H1 (cell line): Measurements from ENCODE around the gene SH2D1A. TPM values are rescaled to one million over a fixed set of nuclear protein-coding genes. Genes with fewer than 3 reads are reported as not detected.

Experiments used
- CTCF ChIA-PET: fragments of 300-600 bp; sonication (Branson Sonifier 250); formaldehyde crosslinking; loops from one replicate; lab custom pipeline; 2021; ENCODE audit not compliant: partially characterized antibody; lab: Charles Lee
- POLR2A ChIA-PET: fragments of 300-600 bp; sonication (Branson Sonifier 250); formaldehyde crosslinking; loops from one replicate; lab custom pipeline; 2021; ENCODE audit warnings: inconsistent platforms; ENCODE audit not compliant: partially characterized antibody; lab: Charles Lee
- DNase-seq, 2 experiments: peaks; one replicate each; pipeline versions ENCODE4 v3.0.0 to v3.0.0-alpha.2; 2010 to 2022; ENCODE audit warnings: low spot score in 2 of 2, low read depth in 1 of 2, mixed read lengths in 1 of 2
- FAIRE-seq: peaks from 2 replicates; lab custom pipeline; 2011; peaks lifted over from hg19 to GRCh38; lab: Jason Lieb, UNC
- H2AFZ ChIP-seq: 2 replicates; pipeline ENCODE4 v1.8.1; 2012; ENCODE audit warnings: low read length, inconsistent platforms
- H2AK5ac ChIP-seq: 2 replicates; pipeline ENCODE4 v1.6.1; 2013; ENCODE audit warnings: low read depth, low read length
- H2BK120ac ChIP-seq: replicated peaks from 2 replicates; pipeline ENCODE3; 2013; ENCODE audit warnings: low read depth, low read length, inconsistent platforms
- H2BK12ac ChIP-seq: 2 replicates; pipeline ENCODE4 v1.6.1; 2013; ENCODE audit warnings: low read depth, low read length
- H2BK15ac ChIP-seq: 2 replicates; pipeline ENCODE4 v1.6.1; 2013; ENCODE audit warnings: low read length
- H2BK20ac ChIP-seq: 2 replicates; pipeline ENCODE4 v1.6.1; 2013; ENCODE audit warnings: low read length
- H2BK5ac ChIP-seq: 2 replicates; pipeline ENCODE4 v1.6.1; 2013; ENCODE audit warnings: low read depth, low read length
- H3K14ac ChIP-seq: 2 replicates; pipeline ENCODE4 v1.6.1; 2013; ENCODE audit warnings: inconsistent platforms; ENCODE audit not compliant: insufficient read length
- H3K18ac ChIP-seq: 2 replicates; pipeline ENCODE4 v1.6.1; 2013; ENCODE audit warnings: low read length; ENCODE audit errors: extremely low read depth
- H3K23ac ChIP-seq: 2 replicates; pipeline ENCODE4 v1.6.1; 2013; ENCODE audit warnings: inconsistent platforms; ENCODE audit not compliant: insufficient read length
- H3K23me2 ChIP-seq: 2 replicates; pipeline ENCODE4 v1.6.1; 2013; ENCODE audit warnings: low read depth, low read length
- H3K27ac ChIP-seq: 2 replicates; pipeline ENCODE4 v1.6.1; 2011; ENCODE audit warnings: low read depth, low read length, inconsistent platforms
- H3K27me3 ChIP-seq, 4 experiments: replicated peaks in 1 of 4; 1 replicate in 1 of 4; 2 replicates in 3 of 4; pipeline versions ENCODE4 v1.6.1 to v1.8.1; 2011 to 2013; ENCODE audit warnings: low read length in 3 of 4, mild to moderate bottlenecking in 3 of 4, inconsistent platforms in 2 of 4, mixed read lengths in 2 of 4, moderate library complexity in 1 of 4; ENCODE audit not compliant: control insufficient read depth in 3 of 4, insufficient read depth in 3 of 4; ENCODE audit errors: extremely low read depth in 1 of 4
- H3K36me3 ChIP-seq, 4 experiments: 2 replicates each; pipeline versions ENCODE4 v1.6.1 to v1.8.1; 2011 to 2013; ENCODE audit warnings: mild to moderate bottlenecking in 4 of 4, low read length in 3 of 4, moderate library complexity in 2 of 4, control low read depth in 1 of 4, inconsistent platforms in 1 of 4; ENCODE audit not compliant: insufficient read depth in 4 of 4, control insufficient read depth in 2 of 4
- H3K4ac ChIP-seq: replicated peaks from 2 replicates; pipeline ENCODE3; 2013; ENCODE audit warnings: low read length, low read depth, mixed read lengths, inconsistent platforms; ENCODE audit not compliant: insufficient read length
- H3K4me1 ChIP-seq, 4 experiments: replicated peaks in 1 of 4; 1 replicate in 1 of 4; 2 replicates in 3 of 4; pipeline versions ENCODE4 v1.6.1 to v1.8.1; 2011 to 2013; ENCODE audit warnings: low read length in 3 of 4, inconsistent platforms in 2 of 4, mixed read lengths in 1 of 4; ENCODE audit not compliant: insufficient read depth in 4 of 4, control insufficient read depth in 3 of 4
- H3K4me2 ChIP-seq, 2 experiments: 2 replicates each; pipeline versions ENCODE4 v1.6.1 to v1.8.1; 2011 to 2013; ENCODE audit warnings: low read depth in 2 of 2, low read length in 2 of 2, control low read depth in 1 of 2, inconsistent platforms in 1 of 2, mild to moderate bottlenecking in 1 of 2; ENCODE audit not compliant: insufficient read depth in 1 of 2
- H3K4me3 ChIP-seq, 4 experiments: fragments of 200-600, 300-600 bp in 1 of 4; sonication (generic), shearing (Covaris generic), sonication (Bioruptor Twin) in 1 of 4; 2 replicates each; pipeline versions ENCODE4 v1.5.1 to v1.8.1; 2011 to 2016; ENCODE audit warnings: low read length in 4 of 4, low read depth in 3 of 4, control low read depth in 2 of 4, inconsistent platforms in 2 of 4, mild to moderate bottlenecking in 2 of 4, mixed read lengths in 1 of 4, moderate library complexity in 1 of 4; ENCODE audit not compliant: insufficient read depth in 2 of 4; ENCODE audit errors: extremely low read depth in 1 of 4
- H3K56ac ChIP-seq: replicated peaks from 2 replicates; pipeline ENCODE3; 2013; ENCODE audit warnings: low read depth, mild to moderate bottlenecking, mixed read lengths, low read length, inconsistent platforms; ENCODE audit not compliant: insufficient read length
- H3K79me1 ChIP-seq: 2 replicates; pipeline ENCODE4 v1.6.1; 2013; ENCODE audit warnings: low read depth, low read length, control low read depth
- H3K79me2 ChIP-seq, 2 experiments: 2 replicates each; pipeline versions ENCODE4 v1.6.1 to v1.8.1; 2012 to 2013; ENCODE audit warnings: low read length in 2 of 2, mild to moderate bottlenecking in 2 of 2, inconsistent platforms in 1 of 2; ENCODE audit not compliant: insufficient read depth in 2 of 2, control insufficient read depth in 1 of 2
- H3K9ac ChIP-seq, 4 experiments: replicated peaks in 1 of 4; 1 replicate in 1 of 4; 2 replicates in 3 of 4; pipeline versions ENCODE4 v1.6.1 to v1.8.1; 2011 to 2013; ENCODE audit warnings: low read depth in 3 of 4, low read length in 3 of 4, control low read depth in 2 of 4, mild to moderate bottlenecking in 2 of 4, moderate library complexity in 2 of 4, inconsistent platforms in 1 of 4; ENCODE audit errors: extremely low read depth in 1 of 4
- H3K9me3 ChIP-seq, 2 experiments: 2 replicates each; pipeline versions ENCODE4 v1.6.1 to v1.8.1; 2012 to 2013; ENCODE audit warnings: mild to moderate bottlenecking in 2 of 2, moderate library complexity in 2 of 2, control low read depth in 1 of 2, inconsistent platforms in 1 of 2, low read depth in 1 of 2, low read length in 1 of 2, mixed read lengths in 1 of 2; ENCODE audit not compliant: insufficient read depth in 2 of 2
- H4K20me1 ChIP-seq, 2 experiments: replicated peaks in 1 of 2; 2 replicates each; pipeline versions ENCODE3 to v1.8.1; 2011 to 2013; ENCODE audit warnings: inconsistent platforms in 2 of 2, low read length in 2 of 2, mild to moderate bottlenecking in 1 of 2; ENCODE audit not compliant: insufficient read depth in 2 of 2, control insufficient read depth in 1 of 2
- H4K5ac ChIP-seq: 2 replicates; pipeline ENCODE4 v1.6.1; 2013; ENCODE audit warnings: low read length, low read depth, mixed read lengths, inconsistent platforms; ENCODE audit not compliant: insufficient read length
- H4K8ac ChIP-seq: 2 replicates; pipeline ENCODE4 v1.8.0; 2013; ENCODE audit warnings: mild to moderate bottlenecking, moderate library complexity, low read length, inconsistent platforms; ENCODE audit not compliant: insufficient read depth; ENCODE audit errors: extremely low read depth
- H4K91ac ChIP-seq: replicated peaks from 2 replicates; pipeline ENCODE3; 2013; ENCODE audit warnings: low read length, mixed read lengths, inconsistent platforms; ENCODE audit not compliant: insufficient read length
- ASH2L ChIP-seq: fragments of 200-600, 300-600 bp; sonication (generic); IDR thresholded peaks from one replicate; pipeline ENCODE4 v1.7.1; 2017; ENCODE audit warnings: low read length
- ATF3 ChIP-seq: IDR thresholded peaks from 2 replicates; pipeline ENCODE4 v1.6.1; 2011; ENCODE audit warnings: low read depth, mild to moderate bottlenecking, low read length; ENCODE audit not compliant: insufficient read depth
- CREB1 ChIP-seq: IDR thresholded peaks from 2 replicates; pipeline ENCODE4 v1.6.1; 2012; ENCODE audit warnings: inconsistent platforms
- FOSL1 ChIP-seq: IDR thresholded peaks from 2 replicates; pipeline ENCODE4 v1.6.1; 2011; ENCODE audit warnings: mild to moderate bottlenecking, low read depth, low read length, moderate library complexity; ENCODE audit not compliant: insufficient read depth
- GABPA ChIP-seq: IDR thresholded peaks from 2 replicates; pipeline ENCODE4 v1.6.1; 2011; ENCODE audit warnings: mild to moderate bottlenecking, low read length, moderate library complexity, borderline replicate concordance; ENCODE audit not compliant: insufficient read depth
- HDAC2 ChIP-seq, 2 experiments: fragments of 300-600 bp in 1 of 2; sonication (generic) in 1 of 2; IDR thresholded peaks; 2 replicates each; pipeline ENCODE4 v1.6.1; 2011 to 2012; ENCODE audit warnings: low read depth in 2 of 2, low read length in 2 of 2, mild to moderate bottlenecking in 2 of 2, moderate library complexity in 2 of 2, borderline replicate concordance in 1 of 2, inconsistent platforms in 1 of 2
- KDM1A ChIP-seq: fragments of 200-600, 300-600 bp; sonication (generic); IDR thresholded peaks from 2 replicates; pipeline ENCODE4 v1.7.1; 2016; ENCODE audit warnings: mild to moderate bottlenecking, low read length, borderline replicate concordance
- SIN3A ChIP-seq, 2 experiments: IDR thresholded peaks in 1 of 2; conservative IDR thresholded peaks in 1 of 2; 2 replicates each; pipeline ENCODE4 v1.6.1; 2011 to 2012; ENCODE audit warnings: low read length in 2 of 2, improper control_type of control experiment in 1 of 2, low read depth in 1 of 2, mild to moderate bottlenecking in 1 of 2
- SIRT6 ChIP-seq: IDR thresholded peaks from one replicate; pipeline ENCODE4 v1.7.1; 2012; ENCODE audit warnings: low read length, inconsistent platforms
- SP1 ChIP-seq: IDR thresholded peaks from 2 replicates; pipeline ENCODE4 v1.6.1; 2011; ENCODE audit warnings: low read depth, low read length
- SP4 ChIP-seq: IDR thresholded peaks from 2 replicates; pipeline ENCODE4 v1.6.1; 2012; ENCODE audit warnings: low read length, inconsistent platforms
- SRF ChIP-seq: IDR thresholded peaks from 2 replicates; pipeline ENCODE4 v1.6.1; 2011; ENCODE audit warnings: mild to moderate bottlenecking, low read depth, low read length, moderate library complexity
- TAF7 ChIP-seq: optimal IDR thresholded peaks from 2 replicates; pipeline ENCODE3; 2011; ENCODE audit warnings: low read depth, mild to moderate bottlenecking, inconsistent platforms, low read length, moderate library complexity, borderline replicate concordance
- WGBS, 2 experiments: shearing (Covaris generic) in 1 of 2; methylation state at CpG; one replicate each; pipeline versions ENCODE4 v1.1.6 to v1.1.7; 2013 to 2015; ENCODE audit warnings: low lambda C conversion rate in 2 of 2, mixed read lengths in 2 of 2, inconsistent platforms in 1 of 2, low coverage in 1 of 2, missing lambda C conversion rate in 1 of 2; ENCODE audit not compliant: insufficient replicate concordance in 2 of 2, insufficient coverage in 1 of 2, insufficient read length in 1 of 2; ENCODE audit errors: extremely low coverage in 1 of 2, missing lambda C conversion rate in 1 of 2; 5-methylcytosine and 5-hydroxymethylcytosine counted together
- polyA plus RNA-seq, 7 experiments: library from polyadenylated mRNA; depleted of rRNA in 3 of 7; stranded (reverse) in 5 of 7; unstranded in 2 of 7; fragments of >200 nt in 5 of 7; fragments of 200-250 nt in 2 of 7; gene quantifications; 1 replicate in 5 of 7; 2 replicates in 1 of 7; 4 replicates in 1 of 7; pipeline versions ENCODE4 v1.2.1 to v1.2.3, GENCODE V29; 2011 to 2013; ENCODE audit warnings: missing spikeins in 2 of 7, mixed read lengths in 2 of 7
- total RNA-seq: library from RNA; stranded (reverse); fragmentation: NEBNext Ultra II Directional; extraction: Animal tissue kit (Norgen Biotek cat#: 25700); gene quantifications from 2 replicates; pipeline ENCODE4 v1.2.1, GENCODE V29; 2021

SH2D1A gene
- total and polyA plus RNA-seq, 2 of the 8 experiments (the other 6 are each of a cell fraction or from before 2014, with no cell fraction given): not detected

GRCh38 chrX:124342174-124342867 is 4.0 kb upstream of the SH2D1A start:
- ChIA-PET CTCF (interaction anchor here (0.7 kb wide), 1 partner anchor 119 kb away, joined by 3 read pairs; no protein-coding TSS in a partner anchor), POLR2A (no interaction called here)
- FAIRE-seq (no peak), DNase-seq (no peak)
- Histone ChIP-seq H3K4me3 (no peak overlapping the region), H3K4me1 (no peaks in the 10 kb centered on the region), H2BK12ac (no peak overlapping the region), H3K9ac (no peak overlapping the region), H4K8ac (no peak overlapping the region), H3K4me2 (no peak overlapping the region), H2BK5ac (no peak overlapping the region), H3K79me2 (no peaks in the 10 kb centered on the region), H3K23ac (no peak overlapping the region), H4K91ac (no peak overlapping the region), H3K27me3 (no peaks in the 10 kb centered on the region), H3K79me1 (no peaks in the 10 kb centered on the region), H2BK20ac (no peak overlapping the region), H4K20me1 (no peaks in the 10 kb centered on the region), H3K27ac (no peak overlapping the region), H2AK5ac (no peak overlapping the region), H3K56ac (no peak overlapping the region), H3K23me2 (no peaks in the 10 kb centered on the region), H3K9me3 (no peaks in the 10 kb centered on the region), H3K4ac (no peak overlapping the region), H3K36me3 (no peaks in the 10 kb centered on the region), H2AFZ (no peak overlapping the region), H2BK15ac (no peak overlapping the region), H3K14ac (no peak overlapping the region), H3K18ac (no peak overlapping the region), H4K5ac (no peak overlapping the region), H2BK120ac (no peak overlapping the region)
- WGBS, 2 experiments: 91% methylated on average over 7 of the region's 7 CpGs; no CpG with 5 or more reads in 1 of the 2 experiments
- TF ChIP-seq SP1 (no peak), TAF7 (no peak), SRF (no peak), GABPA (no peak), SP4 (no peak), SIRT6 (no peak), SIN3A (conservative IDR thresholded peaks at IDR 0.05 in 1 of 2, IDR thresholded peaks at IDR 0.05 in 1 of 2; ENCODE audit: low read depth in 1 of 2, low read length in 2 of 2) (no peak), FOSL1 (no peak), ASH2L (no peak), HDAC2 (IDR thresholded peaks at IDR 0.05; ENCODE audit: borderline replicate concordance in 1 of 2, low read depth in 2 of 2, low read length in 2 of 2) (no peak), ATF3 (no peak), CREB1 (no peak), KDM1A (no peak)
